Mesenchymal stem cell (in vitro differentiated cells and primary cell): ENCODE results near the gene DNTT. TPM values are rescaled to one million over a fixed set of nuclear protein-coding genes. Genes with fewer than 3 reads are reported as not detected.

Source experiments
- DNase-seq: peaks from one replicate; pipeline ENCODE4 v3.0.0-alpha.2; 2013
- H2AFZ ChIP-seq: one replicate; pipeline ENCODE4 v1.6.1; 2013; ENCODE audit warnings: low read depth, mild to moderate bottlenecking, control low read depth, inconsistent platforms, low read length, moderate library complexity
- H2AK5ac ChIP-seq: 2 replicates; pipeline ENCODE4 v1.6.1; 2013; ENCODE audit warnings: low read length, moderate library complexity, mild to moderate bottlenecking, inconsistent platforms; ENCODE audit not compliant: severe bottlenecking
- H2BK120ac ChIP-seq: one replicate; pipeline ENCODE4 v1.6.1; 2013; ENCODE audit warnings: low read depth, mild to moderate bottlenecking, inconsistent platforms, low read length, moderate library complexity
- H2BK12ac ChIP-seq, 2 experiments: one replicate each; pipeline ENCODE4 v1.6.1; 2013; ENCODE audit warnings: inconsistent platforms in 2 of 2, low read length in 2 of 2, mild to moderate bottlenecking in 2 of 2, moderate library complexity in 2 of 2, control low read depth in 1 of 2
- H2BK15ac ChIP-seq: one replicate; pipeline ENCODE4 v1.6.1; 2013; ENCODE audit warnings: mild to moderate bottlenecking, low read depth, inconsistent platforms; ENCODE audit not compliant: poor library complexity, severe bottlenecking
- H2BK5ac ChIP-seq: 2 replicates; pipeline ENCODE4 v1.6.1; 2013; ENCODE audit warnings: low read depth, mild to moderate bottlenecking, low read length, control low read depth, inconsistent platforms; ENCODE audit not compliant: poor library complexity, severe bottlenecking
- H3K14ac ChIP-seq, 2 experiments: one replicate each; pipeline ENCODE4 v1.6.1; 2013; ENCODE audit warnings: inconsistent platforms in 2 of 2, low read length in 2 of 2, control low read depth in 1 of 2, mild to moderate bottlenecking in 1 of 2, moderate library complexity in 1 of 2
- H3K18ac ChIP-seq, 2 experiments: one replicate each; pipeline ENCODE4 v1.6.1; 2013; ENCODE audit warnings: inconsistent platforms in 2 of 2, low read length in 2 of 2, control low read depth in 1 of 2, low read depth in 1 of 2, mild to moderate bottlenecking in 1 of 2
- H3K23ac ChIP-seq, 2 experiments: one replicate each; pipeline ENCODE4 v1.6.1; 2013; ENCODE audit warnings: inconsistent platforms in 2 of 2, low read length in 2 of 2, mild to moderate bottlenecking in 2 of 2, moderate library complexity in 2 of 2, control low read depth in 1 of 2
- H3K27ac ChIP-seq: 2 replicates; pipeline ENCODE4 v1.5.1; 2013; ENCODE audit warnings: mild to moderate bottlenecking, moderate library complexity, low read length, control low read depth, inconsistent platforms; ENCODE audit not compliant: poor library complexity, severe bottlenecking
- H3K27me3 ChIP-seq, 2 experiments: 2 replicates each; pipeline versions ENCODE4 v1.6.1 to v1.7.0; 2013; ENCODE audit warnings: low read length in 2 of 2, mild to moderate bottlenecking in 2 of 2, moderate library complexity in 2 of 2, control low read depth in 1 of 2, inconsistent platforms in 1 of 2; ENCODE audit not compliant: control insufficient read depth in 1 of 2, insufficient read depth in 1 of 2
- H3K36me3 ChIP-seq, 2 experiments: 2 replicates each; pipeline versions ENCODE4 v1.6.1 to v1.7.0; 2013; ENCODE audit warnings: low read length in 2 of 2, control low read depth in 1 of 2, inconsistent platforms in 1 of 2, low read depth in 1 of 2, mild to moderate bottlenecking in 1 of 2; ENCODE audit not compliant: insufficient read depth in 2 of 2, control insufficient read depth in 1 of 2
- H3K4ac ChIP-seq, 2 experiments: one replicate each; pipeline ENCODE4 v1.6.1; 2013; ENCODE audit warnings: inconsistent platforms in 2 of 2, low read length in 2 of 2, mild to moderate bottlenecking in 2 of 2, moderate library complexity in 2 of 2, control low read depth in 1 of 2, low read depth in 1 of 2
- H3K4me1 ChIP-seq: 2 replicates; pipeline ENCODE4 v1.6.1; 2013; ENCODE audit warnings: low read depth, low read length, control low read depth; ENCODE audit not compliant: control insufficient read depth, insufficient read depth
- H3K4me2 ChIP-seq: 2 replicates; pipeline ENCODE4 v1.6.1; 2013; ENCODE audit warnings: low read length, mild to moderate bottlenecking, inconsistent platforms; ENCODE audit not compliant: poor library complexity, severe bottlenecking
- H3K4me3 ChIP-seq, 2 experiments: 2 replicates each; pipeline versions ENCODE4 v1.5.1 to v1.7.0; 2013; ENCODE audit warnings: low read length in 2 of 2, mild to moderate bottlenecking in 2 of 2, control low read depth in 1 of 2, low read depth in 1 of 2; ENCODE audit not compliant: insufficient read depth in 1 of 2
- H3K79me1 ChIP-seq: replicated peaks from 2 replicates; pipeline ENCODE4 v1.6.1; 2013; ENCODE audit warnings: mild to moderate bottlenecking, control low read depth, low read length, inconsistent platforms; ENCODE audit not compliant: poor library complexity, severe bottlenecking
- H3K9ac ChIP-seq: 2 replicates; pipeline ENCODE4 v1.7.0; 2013; ENCODE audit warnings: mild to moderate bottlenecking, low read length, moderate library complexity
- H3K9me3 ChIP-seq: 2 replicates; pipeline ENCODE4 v1.7.0; 2013; ENCODE audit warnings: mild to moderate bottlenecking, low read length; ENCODE audit not compliant: control insufficient read depth
- H4K8ac ChIP-seq: one replicate; pipeline ENCODE4 v1.6.1; 2013; ENCODE audit warnings: inconsistent platforms, mild to moderate bottlenecking, low read length, moderate library complexity
- H4K91ac ChIP-seq: one replicate; pipeline ENCODE4 v1.6.1; 2013; ENCODE audit warnings: mild to moderate bottlenecking, low read length, inconsistent platforms
- WGBS: methylation state at CpG from one replicate; pipeline ENCODE4 v1.1.7; 2013; ENCODE audit warnings: mixed read lengths; 5-methylcytosine and 5-hydroxymethylcytosine counted together
- polyA plus RNA-seq, 2 experiments: library from polyadenylated mRNA; stranded (reverse); fragments of 200-250 nt; gene quantifications; one replicate each; pipeline ENCODE4 v1.2.3, GENCODE V29; 2013

DNTT gene
- not detected for polyA plus RNA-seq (2013, experiment 1 of 2)
- not detected for polyA plus RNA-seq (2013, experiment 2 of 2)

GRCh38 chr10:96304230-96304629 is at the start of gene DNTT:
Gene DNTT, plus strand, starts transcription at chr10:96304434. Its CDS starts 64 bp downstream, at chr10:96304498.
- no peak within 1 kb of the TSS for H3K9ac ChIP-seq
- H3K4me1 ChIP-seq, result no peaks in the 10 kb centered on the region
- H2AFZ ChIP-seq, result no peak within 1 kb of the TSS
- no peak within 1 kb of the TSS for H3K23ac ChIP-seq
- peaks cover 27 to 40% of the 10 kb centered on the region in 2 experiments for H3K27me3 ChIP-seq
- no peaks in the 10 kb centered on the region for H3K9me3 ChIP-seq
- no peak within 1 kb of the TSS for H3K4me2 ChIP-seq
- DNase-seq, result no peak
- H3K27ac ChIP-seq, result no peak within 1 kb of the TSS
- no peak within 1 kb of the TSS for H4K91ac ChIP-seq
- H3K18ac ChIP-seq, result no peak within 1 kb of the TSS
- WGBS, result 83% methylated on average over 8 of the region's 8 CpGs
- H3K79me1 ChIP-seq, result no peaks in the 10 kb centered on the region
- H3K4ac ChIP-seq, result no peak within 1 kb of the TSS
- no peak within 1 kb of the TSS for H3K4me3 ChIP-seq
- H2BK5ac ChIP-seq, result no peak within 1 kb of the TSS
- no peak within 1 kb of the TSS for H2BK15ac ChIP-seq
- H3K14ac ChIP-seq, result no peak within 1 kb of the TSS
- H3K36me3 ChIP-seq, result no peaks in the 10 kb centered on the region
- no peak within 1 kb of the TSS for H4K8ac ChIP-seq
- no peak within 1 kb of the TSS for H2AK5ac ChIP-seq
- no peak within 1 kb of the TSS for H2BK120ac ChIP-seq
- H2BK12ac ChIP-seq, result no peak within 1 kb of the TSS

GRCh38 chr10:96254976-96255375 is 49.3 kb upstream of the DNTT start:
- no peak overlapping the region for H3K4me2 ChIP-seq
- H3K36me3 ChIP-seq, result no peaks in the 10 kb centered on the region
- WGBS, result 71% methylated on average over 4 of the region's 5 CpGs

GRCh38 chr10:96255549-96256333 is 48.5 kb upstream of the DNTT start:
- no peak overlapping the region for H4K8ac ChIP-seq

More at GRCh38 chr10:96254976-96255375, 49.3 kb upstream of the DNTT start:
- H3K4me3 ChIP-seq, result no peak overlapping the region
- H3K27ac ChIP-seq, result no peak overlapping the region
- H3K23ac ChIP-seq, result no peak overlapping the region
- H2BK120ac ChIP-seq, result no peak overlapping the region
- H3K79me1 ChIP-seq, result no peaks in the 10 kb centered on the region
- H2AFZ ChIP-seq, result no peak overlapping the region
- H2AK5ac ChIP-seq, result no peak overlapping the region
- H2BK12ac ChIP-seq, result no peak overlapping the region
- no peak overlapping the region for H4K8ac ChIP-seq
- H2BK5ac ChIP-seq, result no peak overlapping the region
- H3K18ac ChIP-seq, result no peak overlapping the region
- no peak overlapping the region for H3K9ac ChIP-seq
- no peaks in the 10 kb centered on the region for H3K9me3 ChIP-seq
- H3K4me1 ChIP-seq, result no peaks in the 10 kb centered on the region
- no peak overlapping the region for H2BK15ac ChIP-seq
- no peak overlapping the region for H3K4ac ChIP-seq
- no peak overlapping the region for H4K91ac ChIP-seq
- no peak for DNase-seq
- no peak overlapping the region for H3K14ac ChIP-seq
- no peaks in the 10 kb centered on the region for H3K27me3 ChIP-seq

DNA sequence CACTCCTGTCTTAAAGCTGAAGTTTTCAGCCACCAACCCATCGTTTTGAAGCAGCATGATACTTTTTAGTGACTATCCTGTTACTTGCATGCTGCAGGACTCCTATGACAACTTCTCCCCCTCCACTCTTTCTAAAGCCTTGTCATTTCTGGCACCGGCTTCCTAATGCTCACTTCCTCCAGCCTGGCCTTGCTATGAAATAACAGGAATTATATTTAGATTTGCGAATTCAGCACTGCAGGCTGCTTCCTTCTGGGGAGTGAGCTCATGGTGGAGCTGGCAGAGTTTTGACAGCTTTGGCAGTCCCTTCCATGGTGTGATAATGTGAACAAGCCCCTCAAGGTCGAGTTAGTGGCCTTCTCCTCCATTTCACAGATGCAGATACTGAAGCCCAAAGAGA is 46.3 kb upstream of the DNTT start:
- H3K4me1 ChIP-seq, result no peaks in the 10 kb centered on the region
- no peak overlapping the region for H3K4me2 ChIP-seq
- H3K79me1 ChIP-seq, result no peaks in the 10 kb centered on the region
- H4K8ac ChIP-seq, result no peak overlapping the region
- H3K4ac ChIP-seq, result no peak overlapping the region
- H3K18ac ChIP-seq, result no peak overlapping the region
- 56% methylated on average over 2 of the region's 4 CpGs for WGBS
- H2BK5ac ChIP-seq, result no peak overlapping the region
- no peaks in the 10 kb centered on the region for H3K9me3 ChIP-seq
- no peak overlapping the region for H3K23ac ChIP-seq
- H3K4me3 ChIP-seq, result no peak overlapping the region
- H4K91ac ChIP-seq, result no peak overlapping the region
- no peak overlapping the region for H2BK15ac ChIP-seq
- H3K14ac ChIP-seq, result no peak overlapping the region
- no peak overlapping the region for H2AFZ ChIP-seq
- H3K36me3 ChIP-seq, result no peaks in the 10 kb centered on the region
- H2BK120ac ChIP-seq, result no peak overlapping the region
- no peak overlapping the region for H3K27ac ChIP-seq
- H2BK12ac ChIP-seq, result no peak overlapping the region
- no peak overlapping the region for H2AK5ac ChIP-seq
- no peaks in the 10 kb centered on the region for H3K27me3 ChIP-seq
- no peak for DNase-seq
- H3K9ac ChIP-seq, result no peak overlapping the region

More at GRCh38 chr10:96255549-96256333, 48.5 kb upstream of the DNTT start:
- H2AFZ ChIP-seq, result no peak overlapping the region
- no peak overlapping the region for H3K9ac ChIP-seq
- H2BK5ac ChIP-seq, result no peak overlapping the region
- H3K14ac ChIP-seq, result no peak overlapping the region
- no peak overlapping the region for H3K4me3 ChIP-seq
- no peaks in the 10 kb centered on the region for H3K27me3 ChIP-seq
- H3K27ac ChIP-seq, result no peak overlapping the region
- no peak for DNase-seq
- no peaks in the 10 kb centered on the region for H3K9me3 ChIP-seq
- H3K36me3 ChIP-seq, result no peaks in the 10 kb centered on the region
- no peak overlapping the region for H3K23ac ChIP-seq
- H2BK120ac ChIP-seq, result no peak overlapping the region
- 67% methylated on average over 5 of the region's 6 CpGs for WGBS
- no peak overlapping the region for H4K91ac ChIP-seq
- H3K4me1 ChIP-seq, result no peaks in the 10 kb centered on the region
- H2AK5ac ChIP-seq, result no peak overlapping the region
- no peak overlapping the region for H3K4me2 ChIP-seq
- H2BK12ac ChIP-seq, result no peak overlapping the region
- H3K79me1 ChIP-seq, result no peaks in the 10 kb centered on the region
- H2BK15ac ChIP-seq, result no peak overlapping the region
- H3K18ac ChIP-seq, result no peak overlapping the region
- no peak overlapping the region for H3K4ac ChIP-seq
